ENCODE measurements around the gene PCDH9.

PCDH9 gene, protein sequence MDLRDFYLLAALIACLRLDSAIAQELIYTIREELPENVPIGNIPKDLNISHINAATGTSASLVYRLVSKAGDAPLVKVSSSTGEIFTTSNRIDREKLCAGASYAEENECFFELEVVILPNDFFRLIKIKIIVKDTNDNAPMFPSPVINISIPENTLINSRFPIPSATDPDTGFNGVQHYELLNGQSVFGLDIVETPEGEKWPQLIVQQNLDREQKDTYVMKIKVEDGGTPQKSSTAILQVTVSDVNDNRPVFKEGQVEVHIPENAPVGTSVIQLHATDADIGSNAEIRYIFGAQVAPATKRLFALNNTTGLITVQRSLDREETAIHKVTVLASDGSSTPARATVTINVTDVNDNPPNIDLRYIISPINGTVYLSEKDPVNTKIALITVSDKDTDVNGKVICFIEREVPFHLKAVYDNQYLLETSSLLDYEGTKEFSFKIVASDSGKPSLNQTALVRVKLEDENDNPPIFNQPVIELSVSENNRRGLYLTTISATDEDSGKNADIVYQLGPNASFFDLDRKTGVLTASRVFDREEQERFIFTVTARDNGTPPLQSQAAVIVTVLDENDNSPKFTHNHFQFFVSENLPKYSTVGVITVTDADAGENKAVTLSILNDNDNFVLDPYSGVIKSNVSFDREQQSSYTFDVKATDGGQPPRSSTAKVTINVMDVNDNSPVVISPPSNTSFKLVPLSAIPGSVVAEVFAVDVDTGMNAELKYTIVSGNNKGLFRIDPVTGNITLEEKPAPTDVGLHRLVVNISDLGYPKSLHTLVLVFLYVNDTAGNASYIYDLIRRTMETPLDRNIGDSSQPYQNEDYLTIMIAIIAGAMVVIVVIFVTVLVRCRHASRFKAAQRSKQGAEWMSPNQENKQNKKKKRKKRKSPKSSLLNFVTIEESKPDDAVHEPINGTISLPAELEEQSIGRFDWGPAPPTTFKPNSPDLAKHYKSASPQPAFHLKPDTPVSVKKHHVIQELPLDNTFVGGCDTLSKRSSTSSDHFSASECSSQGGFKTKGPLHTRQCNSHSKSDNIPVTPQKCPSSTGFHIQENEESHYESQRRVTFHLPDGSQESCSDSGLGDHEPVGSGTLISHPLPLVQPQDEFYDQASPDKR (N-terminal part only)

DNA sequence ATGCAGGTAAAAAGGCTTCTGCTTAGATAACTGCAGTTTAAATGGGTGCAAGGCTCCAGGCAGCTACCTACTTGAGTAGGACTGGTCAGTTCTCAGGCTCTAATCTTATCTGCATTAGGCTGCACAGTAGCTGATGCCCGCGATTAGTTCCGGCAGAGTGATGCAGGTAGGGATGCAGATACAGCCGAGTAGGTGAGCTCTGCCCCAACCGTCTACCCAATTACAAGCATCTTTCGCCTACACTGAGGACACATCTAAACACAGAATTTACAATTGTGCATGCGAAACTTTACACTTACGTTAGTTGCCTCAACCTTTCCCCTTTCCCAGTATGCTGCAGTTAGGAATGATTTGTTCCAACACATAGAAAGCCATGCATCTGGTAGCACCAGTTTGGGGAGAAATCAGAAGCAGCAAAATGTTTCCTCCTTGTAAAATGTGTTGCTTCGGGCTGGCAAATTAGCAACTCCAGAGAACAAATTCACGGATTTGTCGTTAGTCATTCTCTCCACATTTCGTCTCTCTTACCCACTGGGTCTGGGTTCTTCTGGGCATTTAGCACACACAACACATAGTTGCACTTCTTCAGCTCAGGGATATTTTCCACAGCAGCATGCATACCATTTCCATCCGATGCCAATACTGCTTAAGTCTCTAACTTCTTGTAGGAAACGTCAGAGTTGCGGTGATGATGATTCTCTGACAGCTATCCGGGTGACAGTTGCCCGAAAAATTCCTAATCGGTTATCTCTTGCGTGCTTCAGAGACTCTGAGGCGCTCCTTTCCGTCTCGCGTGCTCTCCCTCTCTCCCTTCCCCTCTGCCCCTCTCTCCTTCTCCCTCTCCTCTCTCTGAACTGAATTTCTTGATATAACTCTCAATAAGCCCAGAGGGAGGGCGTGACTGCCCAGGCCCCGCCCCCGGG is at the start of gene PCDH9:
Gene PCDH9 (minus strand): TSS at position 856 of the 923 bp plus-strand sequence. CDS start 1,896 bp downstream, outside the sequence.
- DNase-seq, result no peak

DNA sequence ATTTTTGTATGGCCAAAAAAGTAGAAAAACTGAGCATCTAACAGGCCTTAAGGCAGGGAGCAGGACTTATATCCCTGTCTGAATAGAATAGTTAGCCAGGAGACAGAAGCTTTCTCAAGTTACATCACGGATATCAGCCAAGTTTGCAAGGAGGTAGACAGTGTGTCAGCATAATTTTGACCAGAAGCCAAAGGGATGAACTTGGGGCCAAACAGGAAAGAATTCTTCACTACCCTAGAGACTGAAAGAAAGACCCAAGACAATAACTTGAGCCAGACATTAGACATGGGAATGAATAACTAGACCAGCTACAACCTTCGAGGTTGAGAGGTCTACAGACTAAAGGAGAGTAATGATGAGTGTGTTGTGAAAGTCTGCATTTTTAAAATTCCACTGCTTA is 48.1 kb upstream of the PCDH9 start:
- no peak for DNase-seq

DNA sequence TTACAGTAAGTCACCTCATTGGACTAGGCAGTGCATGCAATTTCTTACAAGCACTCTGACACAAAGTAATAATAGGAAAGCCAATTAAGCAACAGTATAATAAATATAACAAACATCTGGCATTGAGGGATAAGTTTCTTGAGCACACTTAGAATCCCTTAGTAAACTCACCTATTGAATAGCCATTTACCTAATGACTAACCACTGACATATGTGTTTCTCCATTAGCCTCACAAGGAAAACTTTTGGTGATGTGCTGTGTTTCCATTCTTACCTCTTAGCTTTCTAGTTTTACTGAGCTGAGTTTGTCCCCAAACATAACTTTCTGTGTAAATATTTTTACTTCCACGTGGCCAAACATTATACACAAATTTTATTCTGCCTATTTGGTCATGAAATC is 47.4 kb upstream of the PCDH9 start:
- DNase-seq, result no peak

DNA sequence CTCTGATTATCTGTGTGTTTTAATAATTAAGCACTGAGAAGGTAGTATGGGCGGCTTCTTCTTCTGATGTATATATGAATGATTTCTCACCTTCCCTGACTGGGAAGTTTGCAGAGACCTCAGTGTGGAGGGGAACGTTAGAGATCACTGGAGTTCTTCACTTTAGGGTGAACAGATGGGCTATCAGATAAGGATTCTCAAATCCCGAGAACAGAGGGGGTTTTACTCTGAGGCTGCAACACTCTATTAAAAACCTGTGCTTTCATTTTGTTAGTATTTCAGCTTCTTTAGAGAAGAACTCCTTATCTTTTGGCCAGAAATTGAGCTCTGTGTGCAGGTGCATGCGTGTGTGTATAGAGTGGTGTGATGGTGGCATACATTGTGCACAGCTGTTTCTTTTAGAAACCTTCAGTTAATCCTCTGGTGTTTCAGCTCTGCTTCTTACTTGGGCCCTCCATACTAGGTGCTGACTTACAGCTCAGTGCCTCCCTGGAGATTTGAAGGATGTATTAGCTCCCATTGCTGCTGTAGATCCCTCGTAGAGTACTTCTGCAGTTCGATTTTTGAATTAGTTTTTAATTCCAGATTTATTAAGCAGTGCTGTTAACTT is 45.3 kb upstream of the PCDH9 start:
- no peak for DNase-seq

DNA sequence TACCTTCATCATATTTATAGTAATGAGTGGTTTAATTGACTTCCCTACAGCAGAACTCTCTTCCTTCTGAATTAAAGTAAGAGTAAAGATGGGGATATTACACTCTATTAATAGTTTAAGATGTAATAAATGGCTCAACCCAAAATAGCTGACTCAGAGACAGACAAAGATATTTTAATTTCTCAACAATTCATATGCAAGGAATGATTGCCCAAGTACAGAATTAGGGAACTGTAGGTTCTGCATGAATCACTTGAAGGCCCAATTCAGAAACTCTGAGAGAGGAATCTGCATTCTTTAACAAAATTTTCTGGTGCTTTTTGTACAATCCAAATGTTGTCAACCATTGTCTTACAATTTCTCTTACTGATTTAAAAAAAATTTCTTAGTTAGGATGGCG is 42.9 kb upstream of the PCDH9 start:
- DNase-seq, result no peak

DNA sequence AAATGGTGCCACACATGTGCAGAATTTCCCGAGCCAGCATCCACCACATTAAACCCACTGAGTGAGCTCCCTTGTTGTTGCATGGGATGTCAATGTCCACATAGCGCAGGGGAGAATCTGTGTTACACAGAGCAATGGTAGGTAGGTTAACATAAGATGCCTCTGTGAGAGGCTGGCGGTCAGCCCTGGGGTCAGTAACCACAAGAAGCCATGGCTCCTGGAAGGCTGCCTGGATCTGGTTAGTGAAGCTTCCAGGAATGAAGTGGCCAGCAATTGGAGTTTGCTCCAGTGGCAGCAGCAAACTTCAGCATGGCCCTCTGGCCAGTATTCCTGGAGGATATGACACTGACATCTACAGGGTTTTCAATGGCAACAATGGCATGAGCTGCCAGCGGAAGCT is 37.0 kb upstream of the PCDH9 start:
- no peak for DNase-seq

DNA sequence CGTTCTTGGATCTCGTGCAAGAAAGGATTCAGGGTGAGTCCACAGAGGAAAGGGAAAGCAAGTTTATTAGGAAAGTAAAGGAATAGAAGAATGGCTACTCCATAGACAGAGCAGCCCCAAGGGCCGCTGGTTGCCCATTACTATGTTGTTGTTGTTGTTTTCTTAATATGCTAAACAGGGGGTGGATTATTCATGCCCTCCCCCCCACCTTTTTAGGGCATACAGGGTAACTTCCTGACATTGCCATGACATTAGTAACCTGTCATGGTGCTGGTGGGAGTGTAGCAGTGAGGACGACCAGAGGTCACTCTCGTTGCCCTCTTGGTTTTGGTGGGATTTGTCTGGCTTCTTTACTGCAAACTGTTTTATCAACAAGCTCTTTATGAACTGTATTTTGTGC is 29.1 kb upstream of the PCDH9 start:
- no peak for DNase-seq

DNA sequence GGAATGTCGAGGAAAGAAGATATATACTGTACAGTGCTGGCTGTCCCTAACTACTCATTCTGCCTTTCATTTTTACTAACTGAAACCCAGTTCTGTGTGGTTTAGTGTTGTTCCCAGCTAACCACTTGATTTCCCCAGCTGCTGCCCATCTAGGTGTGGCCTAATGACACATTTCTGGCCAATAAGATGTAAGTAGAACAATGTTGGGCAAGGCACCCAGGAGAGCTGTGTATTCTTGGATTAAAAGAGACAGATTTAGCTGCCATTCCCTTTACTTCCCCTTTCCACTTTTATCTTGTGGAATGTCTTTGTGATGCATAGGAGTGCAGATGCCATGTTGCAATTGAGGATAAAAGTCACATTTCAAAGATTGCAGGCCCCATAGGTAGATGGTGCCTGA is 28.3 kb upstream of the PCDH9 start:
- no peak for DNase-seq

DNA sequence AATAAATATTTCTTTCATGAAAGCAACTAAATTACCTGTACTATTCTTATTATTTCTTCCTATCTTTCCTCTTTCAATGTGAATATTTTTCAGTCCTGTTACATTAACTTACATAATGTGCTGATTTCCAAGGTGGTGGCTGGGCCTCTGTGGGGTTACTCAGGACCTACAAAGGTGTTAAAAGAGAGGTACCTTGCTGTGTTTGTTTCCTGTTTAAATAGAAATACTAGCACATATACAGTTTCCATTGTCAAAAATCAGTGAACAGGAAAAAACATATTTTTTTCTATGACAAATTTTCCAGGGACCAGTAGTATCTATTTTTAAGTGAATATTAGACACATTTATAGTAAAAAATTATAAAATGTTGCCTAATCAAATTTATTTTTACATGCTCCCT is 8.7 kb upstream of the PCDH9 start:
- DNase-seq, result no peak

DNA sequence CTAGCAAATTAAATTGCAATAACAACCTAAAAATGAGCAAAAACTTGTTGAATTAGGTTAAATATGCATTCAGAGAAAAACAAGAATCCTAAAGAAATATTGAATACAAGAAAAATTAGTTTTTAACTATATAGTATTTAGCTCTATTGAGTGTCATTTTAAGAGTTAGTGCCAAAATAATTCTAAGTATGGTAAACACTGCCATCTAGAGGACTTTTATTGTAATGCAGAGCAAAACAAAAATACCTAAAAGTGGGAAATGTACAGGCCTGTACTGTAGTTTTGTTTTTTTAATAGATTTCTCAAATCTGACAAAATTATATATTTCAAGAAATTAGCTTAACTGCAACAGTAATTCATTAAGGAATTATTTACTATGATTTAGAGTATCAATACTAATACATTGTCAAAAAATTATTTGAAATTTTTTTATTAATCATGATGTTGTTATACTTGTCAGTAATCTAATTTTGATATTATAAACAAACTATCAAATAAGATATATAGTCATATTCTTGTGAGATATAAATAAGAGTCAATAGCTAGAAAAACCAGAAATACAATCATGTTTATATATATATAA is 8.2 kb upstream of the PCDH9 start:
- peak in 1 of 2 donors; percentile 48 for DNase-seq

DNA sequence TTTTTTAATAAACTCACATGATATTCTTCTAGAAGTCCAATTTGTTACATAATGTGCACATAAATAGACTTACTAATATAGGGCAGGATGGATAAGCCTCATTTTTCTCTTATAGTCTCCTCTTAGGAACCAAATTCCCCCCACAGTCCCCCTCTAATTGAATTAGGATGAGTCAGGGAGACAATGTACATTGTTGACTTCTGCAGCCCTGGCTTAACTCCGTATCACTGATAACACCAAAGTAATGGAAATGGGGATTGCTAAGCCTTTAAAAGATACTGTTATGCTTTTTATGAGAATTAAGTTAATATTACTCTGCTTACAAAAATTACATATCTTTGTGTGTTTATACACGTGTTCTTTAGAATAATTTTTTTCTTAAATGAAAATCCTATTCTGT is 5.1 kb upstream of the PCDH9 start:
- no peak for DNase-seq

DNA sequence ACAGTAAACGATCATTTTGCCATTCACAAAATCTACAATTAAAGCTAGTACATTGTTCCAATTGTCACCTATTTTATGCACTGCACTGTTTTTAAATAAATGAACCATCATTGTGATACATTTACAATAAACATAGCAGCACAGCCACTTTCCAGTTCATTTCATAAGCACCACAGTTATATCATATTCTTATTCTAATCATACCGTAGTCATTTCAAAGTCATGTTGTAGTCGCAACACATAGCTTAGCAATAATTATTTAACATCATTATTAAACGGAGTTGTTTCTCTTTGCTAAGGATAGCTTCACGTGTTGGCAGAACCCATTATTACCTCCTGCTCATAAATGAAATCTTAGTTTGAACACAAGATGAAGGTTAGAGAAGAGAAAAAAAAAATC is 2.2 kb upstream of the PCDH9 start:
- DNase-seq, result no peak

DNA sequence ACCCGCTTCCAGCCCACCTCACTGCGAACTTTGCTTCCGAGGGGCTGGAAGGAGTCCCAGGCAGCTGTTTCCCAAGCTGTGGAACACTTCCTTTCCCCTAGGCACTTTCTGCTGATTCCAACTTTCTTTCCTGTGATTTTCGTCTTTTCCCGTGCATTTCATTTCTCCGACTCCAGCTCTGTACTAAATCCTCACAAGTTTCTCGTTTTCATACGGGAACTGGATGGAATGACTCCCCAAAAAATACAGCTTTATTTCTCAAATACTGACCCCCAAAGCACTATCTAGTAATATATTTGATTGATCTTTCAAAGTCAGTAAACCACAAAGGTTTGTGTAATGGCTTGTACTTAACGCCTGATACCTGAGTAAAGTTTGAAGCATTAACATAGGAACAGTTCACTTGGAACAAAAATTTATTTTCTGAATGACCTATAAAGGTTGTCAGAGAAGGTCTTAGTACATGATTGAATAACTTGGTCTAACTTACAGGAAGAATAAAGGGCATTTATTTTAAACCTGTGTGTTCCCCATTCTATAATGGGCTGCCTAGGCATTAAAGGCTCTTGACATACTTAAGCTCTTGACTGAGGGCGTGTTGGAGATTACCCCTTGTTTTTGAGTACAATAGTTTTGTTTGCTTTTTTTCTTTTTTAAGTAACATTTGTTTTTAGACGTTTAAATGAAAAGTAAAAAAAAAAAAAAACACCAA is 1.3 kb upstream of the PCDH9 start:
- DNase-seq, result no peak

DNA sequence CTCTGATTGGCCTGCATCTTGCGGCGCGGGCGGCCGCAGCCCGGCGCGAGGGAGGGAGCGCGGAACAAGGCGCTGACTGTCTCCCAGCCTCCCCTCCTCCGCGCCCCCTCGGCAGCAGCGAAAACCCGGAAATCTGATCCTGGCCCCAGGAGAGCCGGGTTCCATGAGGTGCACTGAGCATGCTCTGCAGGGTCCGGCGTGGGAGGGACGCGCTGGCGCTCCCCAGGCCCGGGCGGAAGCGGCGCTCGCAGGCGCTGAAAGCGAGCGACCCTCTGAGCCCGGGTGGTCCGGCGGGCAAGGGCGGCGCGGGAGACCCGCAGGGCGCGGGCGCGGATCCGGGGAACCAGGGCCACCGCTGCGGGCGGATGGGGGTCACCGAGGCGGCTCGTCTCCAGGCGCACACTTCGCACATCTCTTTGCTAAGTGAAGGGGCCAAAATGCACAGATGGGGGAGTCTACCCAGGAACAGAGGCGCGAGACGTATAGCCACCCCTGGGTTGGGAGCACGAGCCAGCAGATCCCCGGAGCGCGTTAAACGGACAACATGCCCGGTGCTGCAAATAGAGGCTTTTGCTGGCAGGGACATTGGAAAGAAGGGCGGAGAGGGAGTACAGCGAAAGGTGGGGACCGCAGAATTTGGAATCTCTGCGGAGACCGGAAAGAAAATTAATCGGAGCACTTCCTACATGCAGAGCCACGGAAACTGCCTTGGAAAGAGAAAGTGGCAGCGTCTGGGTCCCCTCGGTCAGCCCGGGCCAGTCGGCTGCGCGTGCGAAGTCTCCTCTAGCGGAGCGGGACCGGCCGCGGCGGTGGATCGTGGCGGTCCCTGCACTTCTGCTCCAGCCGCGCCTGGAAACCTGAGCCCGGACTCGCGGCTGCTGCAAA is 510 bp upstream of the PCDH9 start:
- DNase-seq, result peak; percentile 80 to 86

DNA sequence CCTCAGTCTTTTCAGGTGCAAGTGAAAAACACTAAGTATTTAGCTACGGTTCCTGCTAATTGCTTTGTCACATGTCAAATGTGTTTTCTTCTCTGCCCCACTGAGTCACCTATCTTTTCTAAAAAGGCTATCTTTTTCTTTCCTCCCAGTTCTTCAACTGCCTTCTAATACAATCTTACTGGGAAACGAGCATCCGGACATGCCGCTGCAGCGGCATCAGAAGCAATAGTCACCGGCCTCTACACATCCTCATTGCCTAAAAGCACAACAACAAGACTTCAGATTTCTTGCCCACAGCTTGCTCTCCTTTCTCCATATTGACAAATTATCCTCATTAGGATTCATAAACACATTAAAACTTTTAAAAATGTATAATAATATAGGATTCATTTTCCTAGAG is 1.2 kb downstream of the PCDH9 start:
- DNase-seq, result no peak

DNA sequence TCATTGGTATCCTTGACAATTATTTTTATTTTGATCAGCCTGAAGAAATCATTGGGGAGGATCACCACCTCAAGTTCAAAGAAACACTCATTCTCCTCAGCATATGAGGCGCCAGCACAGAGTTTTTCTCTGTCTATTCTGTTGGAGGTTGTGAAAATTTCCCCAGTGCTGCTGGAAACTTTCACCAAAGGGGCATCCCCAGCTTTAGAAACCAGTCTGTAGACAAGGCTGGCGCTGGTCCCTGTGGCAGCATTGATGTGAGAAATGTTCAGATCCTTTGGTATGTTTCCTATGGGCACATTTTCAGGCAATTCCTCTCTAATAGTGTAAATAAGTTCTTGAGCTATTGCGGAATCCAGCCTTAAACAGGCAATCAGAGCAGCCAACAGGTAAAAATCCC is 2.1 kb downstream of the PCDH9 start:
- no peak for DNase-seq

DNA sequence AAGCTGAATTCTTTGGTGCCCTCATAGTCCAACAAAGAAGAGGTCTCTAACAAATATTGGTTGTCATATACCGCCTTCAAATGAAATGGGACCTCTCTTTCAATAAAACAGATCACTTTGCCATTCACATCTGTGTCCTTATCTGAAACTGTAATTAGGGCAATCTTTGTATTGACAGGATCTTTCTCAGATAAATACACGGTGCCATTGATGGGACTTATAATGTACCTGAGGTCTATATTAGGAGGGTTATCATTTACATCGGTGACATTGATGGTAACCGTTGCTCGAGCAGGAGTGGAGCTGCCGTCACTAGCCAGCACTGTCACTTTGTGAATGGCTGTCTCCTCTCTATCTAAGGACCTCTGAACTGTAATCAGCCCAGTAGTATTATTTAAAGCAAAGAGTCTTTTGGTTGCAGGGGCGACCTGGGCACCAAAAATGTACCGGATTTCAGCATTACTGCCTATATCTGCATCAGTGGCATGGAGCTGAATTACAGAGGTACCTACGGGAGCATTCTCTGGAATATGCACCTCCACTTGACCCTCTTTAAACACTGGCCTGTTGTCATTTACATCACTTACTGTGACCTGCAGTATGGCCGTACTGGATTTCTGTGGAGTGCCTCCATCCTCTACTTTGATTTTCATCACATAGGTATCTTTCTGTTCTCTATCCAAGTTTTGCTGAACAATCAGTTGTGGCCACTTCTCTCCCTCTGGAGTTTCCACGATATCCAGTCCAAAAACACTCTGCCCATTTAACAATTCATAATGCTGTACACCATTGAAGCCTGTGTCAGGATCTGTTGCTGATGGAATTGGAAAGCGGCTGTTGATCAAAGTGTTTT is 2.8 kb downstream of the PCDH9 start:
- DNase-seq, result no peak

DNA sequence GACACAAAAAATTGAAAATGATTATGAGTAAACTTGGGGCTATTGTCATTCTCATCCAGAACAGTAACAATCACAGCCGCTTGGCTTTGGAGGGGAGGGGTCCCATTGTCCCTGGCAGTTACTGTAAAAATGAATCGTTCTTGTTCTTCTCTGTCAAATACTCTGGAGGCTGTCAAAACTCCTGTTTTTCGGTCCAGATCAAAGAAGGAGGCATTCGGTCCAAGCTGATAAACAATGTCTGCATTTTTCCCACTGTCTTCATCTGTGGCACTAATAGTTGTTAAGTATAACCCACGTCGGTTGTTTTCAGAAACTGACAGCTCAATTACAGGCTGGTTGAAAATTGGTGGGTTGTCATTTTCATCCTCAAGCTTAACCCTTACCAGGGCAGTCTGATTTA is 3.4 kb downstream of the PCDH9 start:
- DNase-seq, result no peak

Measured in CD4-positive, alpha-beta T cell treated with Interleukin-1 beta for 1 hour (primary cell).